Testis (tissue), 3 donors: ENCODE results near the gene NEK11. TPM values are rescaled to one million over a fixed set of nuclear protein-coding genes. Genes with fewer than 3 reads are reported as not detected.

Experiments
- DNase-seq: peaks from one replicate; pipeline ENCODE4 v3.0.0-alpha.2; 2019
- H3K27ac ChIP-seq, 2 donors: fragments of 200-600 bp; sonication (generic); one replicate each; pipeline ENCODE4 v1.5.1; 2019
- H3K27me3 ChIP-seq: fragments of 200-600 bp; sonication (generic); one replicate; pipeline ENCODE4 v1.5.1; 2019
- H3K36me3 ChIP-seq: fragments of 200-600 bp; sonication (generic); one replicate; pipeline ENCODE4 v1.5.1; 2017; ENCODE audit warnings: low read depth; ENCODE audit errors: missing control alignments
- H3K4me1 ChIP-seq: fragments of 200-600 bp; sonication (generic); one replicate; pipeline ENCODE4 v1.5.1; 2019
- H3K4me3 ChIP-seq, 2 donors: fragments of 200-600 bp; sonication (generic); one replicate each; pipeline ENCODE4 v1.5.1; 2017 to 2019
- H3K9me3 ChIP-seq: fragments of 200-600 bp; sonication (generic); one replicate; pipeline ENCODE4 v1.5.1; 2017
- POLR2A ChIP-seq: fragments of 450-650 bp; IDR thresholded peaks from one replicate; pipeline ENCODE4 v1.6.1; 2017; ENCODE audit warnings: antibody characterized with exemption, mild to moderate bottlenecking, moderate library complexity
- WGBS, 2 donors: methylation state at CpG; one replicate each; pipeline ENCODE4 v1.1.5; 2018; 5-methylcytosine and 5-hydroxymethylcytosine counted together
- intact Hi-C: fragments of 100-400 bp; cut with DNase I; formaldehyde crosslinking; loops from one replicate; pipeline ENCODE4 v1.15.1; 2023; ENCODE audit warnings: low total_unique reads
- polyA plus RNA-seq: library from polyadenylated mRNA; stranded (reverse); fragments of 350-450 nt; fragmentation: Illumina TruSeq; extraction: RNeasy Lipid Tissue Mini Kit (QIAGEN cat#74804); gene quantifications from one replicate; pipeline ENCODE4 v1.2.3, GENCODE V29; 2014; ENCODE audit warnings: low read depth, low replicate concordance; ENCODE audit not compliant: insufficient read depth
- small RNA-seq, 2 donors: library from RNA; depleted of rRNA; stranded (forward); fragments of <200 nt; gene quantifications; one replicate each; pipeline ENCODE3, GENCODE V24; 2016
- total RNA-seq, 2 donors: library from RNA; depleted of rRNA; stranded (reverse); fragments of >200 nt; gene quantifications; one replicate each; pipeline ENCODE4 v1.2.3, GENCODE V29; 2016
- TF ChIP-seq, protein P1 (sequence below), 3 experiments: fragments of 450-650 bp in 2 of 3; fragments of 200-600 bp in 1 of 3; sonication (generic) in 1 of 3; IDR thresholded peaks; one replicate each; pipeline ENCODE4 v1.5.1; 2016 to 2019; ENCODE audit warnings: antibody characterized with exemption in 3 of 3, mild to moderate bottlenecking in 2 of 3, moderate library complexity in 1 of 3

NEK11 gene
- total and polyA plus RNA-seq, 3 donors from 2014 or later: 22.4 to 40.9 (median 35.9) TPM

DNA sequence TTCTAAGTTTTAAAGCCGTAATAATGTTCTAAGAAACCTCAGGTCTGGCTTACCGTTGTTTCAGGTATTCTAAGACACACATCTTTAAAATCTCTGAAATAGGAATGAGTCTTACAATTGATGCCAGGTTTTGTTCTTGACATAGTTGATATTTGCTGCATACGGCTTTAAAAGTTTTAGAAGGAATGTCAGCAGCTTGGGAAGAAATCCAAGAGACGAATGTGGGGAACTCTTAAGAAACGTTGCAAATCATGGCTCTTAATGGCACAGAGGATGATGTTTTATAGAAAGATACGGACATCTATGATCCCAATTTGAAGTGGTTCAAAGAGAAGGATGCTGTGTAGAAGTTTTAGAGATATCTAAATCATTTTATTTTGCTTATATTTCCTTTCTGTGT is 366.4 kb downstream of the NEK11 start:
- no peak for DNase-seq
- Histone ChIP-seq H3K4me3 (no peak overlapping the region), H3K4me1 (no peaks in the 10 kb centered on the region), H3K9me3 (no peaks in the 10 kb centered on the region), H3K36me3 (no peaks in the 10 kb centered on the region), H3K27me3 (no peaks in the 10 kb centered on the region), H3K27ac (no peak overlapping the region)
- 50 to 66% methylated on average over 6 of the region's 6 CpGs for WGBS, 2 donors
- intact Hi-C loops: no loop called here
- no peak for TF ChIP-seq POLR2A
- TF ChIP-seq, protein P1, sequence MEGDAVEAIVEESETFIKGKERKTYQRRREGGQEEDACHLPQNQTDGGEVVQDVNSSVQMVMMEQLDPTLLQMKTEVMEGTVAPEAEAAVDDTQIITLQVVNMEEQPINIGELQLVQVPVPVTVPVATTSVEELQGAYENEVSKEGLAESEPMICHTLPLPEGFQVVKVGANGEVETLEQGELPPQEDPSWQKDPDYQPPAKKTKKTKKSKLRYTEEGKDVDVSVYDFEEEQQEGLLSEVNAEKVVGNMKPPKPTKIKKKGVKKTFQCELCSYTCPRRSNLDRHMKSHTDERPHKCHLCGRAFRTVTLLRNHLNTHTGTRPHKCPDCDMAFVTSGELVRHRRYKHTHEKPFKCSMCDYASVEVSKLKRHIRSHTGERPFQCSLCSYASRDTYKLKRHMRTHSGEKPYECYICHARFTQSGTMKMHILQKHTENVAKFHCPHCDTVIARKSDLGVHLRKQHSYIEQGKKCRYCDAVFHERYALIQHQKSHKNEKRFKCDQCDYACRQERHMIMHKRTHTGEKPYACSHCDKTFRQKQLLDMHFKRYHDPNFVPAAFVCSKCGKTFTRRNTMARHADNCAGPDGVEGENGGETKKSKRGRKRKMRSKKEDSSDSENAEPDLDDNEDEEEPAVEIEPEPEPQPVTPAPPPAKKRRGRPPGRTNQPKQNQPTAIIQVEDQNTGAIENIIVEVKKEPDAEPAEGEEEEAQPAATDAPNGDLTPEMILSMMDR (IDR thresholded peaks at IDR 0.05): no peak

DNA sequence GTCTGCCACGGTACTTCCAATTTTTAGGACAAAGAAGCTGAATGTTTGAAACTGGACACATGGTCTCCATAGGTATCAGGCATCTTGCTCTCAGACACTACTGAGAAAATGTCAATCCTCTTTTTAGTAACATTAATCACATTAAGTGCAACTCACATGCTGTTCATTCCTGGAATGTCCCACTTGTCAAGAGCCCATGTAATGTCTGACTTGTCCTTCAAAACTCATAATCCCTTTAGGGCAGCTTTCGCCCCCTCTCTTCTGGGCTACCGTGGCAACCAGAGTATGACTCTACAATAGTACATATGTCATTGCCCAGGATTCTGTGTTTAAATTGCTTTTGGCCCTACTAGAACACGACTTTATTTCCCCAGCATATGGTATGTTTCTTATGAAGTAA is 367.2 kb downstream of the NEK11 start:
- H3K9me3 ChIP-seq: no peaks in the 10 kb centered on the region
- no peak overlapping the region for H3K27ac ChIP-seq
- H3K27me3 ChIP-seq: no peaks in the 10 kb centered on the region
- no peaks in the 10 kb centered on the region for H3K4me1 ChIP-seq
- no peak overlapping the region for H3K4me3 ChIP-seq
- intact Hi-C loops: no loop called here
- no peaks in the 10 kb centered on the region for H3K36me3 ChIP-seq
- DNase-seq: no peak
- TF ChIP-seq, protein P1 (IDR thresholded peaks at IDR 0.05): no peak
- TF ChIP-seq POLR2A: no peak
- WGBS, 2 donors: 83 to 88% methylated on average over 4 of the region's 4 CpGs

DNA sequence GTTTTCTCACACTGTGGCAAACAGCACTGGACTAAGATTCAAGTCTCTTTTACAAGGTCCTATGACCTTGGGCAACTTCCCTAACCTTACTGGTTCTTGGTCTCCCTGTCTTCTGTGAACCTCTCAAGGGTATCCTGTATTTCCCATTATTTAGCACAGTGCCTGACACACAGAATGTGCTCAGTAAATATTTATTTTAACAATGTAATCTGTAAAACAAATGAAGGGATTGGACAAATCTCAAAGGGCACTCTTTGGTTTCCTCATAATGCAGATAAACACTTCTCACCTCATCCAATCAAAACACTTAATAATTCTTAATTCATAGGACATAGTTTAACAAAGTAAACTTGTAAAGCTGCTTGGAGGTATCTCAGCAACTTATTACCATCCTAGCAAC is 367.7 kb downstream of the NEK11 start:
- Histone ChIP-seq H3K27me3 (no peaks in the 10 kb centered on the region), H3K36me3 (no peaks in the 10 kb centered on the region), H3K27ac (no peak overlapping the region), H3K9me3 (no peaks in the 10 kb centered on the region), H3K4me1 (no peaks in the 10 kb centered on the region), H3K4me3 (no peak overlapping the region)
- intact Hi-C loops: no loop called here
- TF ChIP-seq POLR2A: no peak
- TF ChIP-seq, protein P1 (IDR thresholded peaks at IDR 0.05): no peak
- DNase-seq: no peak

DNA sequence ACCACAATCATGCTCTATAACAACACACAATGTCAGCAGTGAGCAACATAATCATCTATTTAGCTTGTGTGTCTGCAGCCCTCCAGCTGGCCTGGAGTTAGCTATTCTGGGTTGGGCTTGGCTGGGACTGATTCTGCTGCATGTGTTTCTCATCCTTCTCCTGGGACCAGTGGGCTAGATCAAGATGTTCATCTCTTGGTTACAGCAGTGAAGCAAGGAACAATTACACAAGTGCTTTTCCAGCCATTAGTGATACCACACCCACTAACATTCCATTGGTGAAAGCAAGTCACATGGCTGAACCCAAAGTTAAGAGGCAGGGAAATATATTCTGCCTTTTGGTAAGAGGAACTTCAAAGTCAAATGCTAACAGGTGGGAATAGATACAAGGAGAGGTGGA is 369.5 kb downstream of the NEK11 start:
- Histone ChIP-seq H3K4me1 (no peaks in the 10 kb centered on the region), H3K4me3 (no peak overlapping the region), H3K9me3 (no peaks in the 10 kb centered on the region), H3K36me3 (no peaks in the 10 kb centered on the region), H3K27ac (no peak overlapping the region), H3K27me3 (no peaks in the 10 kb centered on the region)
- intact Hi-C loops: no loop called here
- TF ChIP-seq POLR2A: no peak
- TF ChIP-seq, protein P1 (IDR thresholded peaks at IDR 0.05): no peak
- DNase-seq: no peak

DNA sequence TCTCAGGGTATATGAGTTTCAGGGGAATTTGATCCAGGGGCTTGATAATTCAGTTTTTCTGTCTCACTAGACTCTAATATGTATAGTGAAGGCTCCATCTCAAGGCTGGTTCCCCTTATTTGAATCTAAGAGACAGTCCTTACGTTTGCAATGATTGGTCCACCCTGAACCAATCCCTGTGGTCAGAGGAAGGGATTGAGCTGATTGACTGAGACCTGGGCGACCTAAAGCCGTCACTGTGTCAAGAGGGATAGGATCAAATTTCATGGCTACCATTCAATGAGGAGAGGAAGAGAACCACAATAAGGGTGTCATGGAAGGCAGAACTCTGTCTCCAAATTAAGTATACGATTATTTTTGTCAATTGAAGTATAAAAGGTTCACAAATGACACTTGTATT is 371.2 kb downstream of the NEK11 start:
- no peaks in the 10 kb centered on the region for H3K9me3 ChIP-seq
- intact Hi-C loops: no loop called here
- no peak for DNase-seq
- H3K27me3 ChIP-seq: no peaks in the 10 kb centered on the region
- no peak overlapping the region for H3K4me3 ChIP-seq
- 84% methylated on average over 4 of the region's 4 CpGs for WGBS, 2 donors
- TF ChIP-seq POLR2A: no peak
- TF ChIP-seq, protein P1 (IDR thresholded peaks at IDR 0.05): no peak
- H3K27ac ChIP-seq: no peak overlapping the region
- no peaks in the 10 kb centered on the region for H3K4me1 ChIP-seq
- no peaks in the 10 kb centered on the region for H3K36me3 ChIP-seq

Small RNA genes within 50 kb of the gene (small RNA-seq; reads per million reads assigned to genes)
- gene RNU6-726P: 0 reads per million in 2 donors

Other genes with a start within 250 kb of the NEK11 start
- 100 to 1,000 TPM in 1 of 2 donors, 10 to 100 TPM in 1; 88.0 to 103 TPM for gene ATP2C1, start 132.8 kb upstream of the NEK11 start, total RNA-seq
- gene ATP2C1, start 132.8 kb upstream of the NEK11 start, polyA plus RNA-seq: 51.0 TPM
- 10 to 100 TPM in 1 of 2 donors, 1 to 10 TPM in 1; 9.8 to 13.0 TPM for gene ASTE1, start 52 bp upstream of the NEK11 start, total RNA-seq
- gene ASTE1, start 52 bp upstream of the NEK11 start, polyA plus RNA-seq: 17.2 TPM